C4-2B (cell line): ENCODE data around the gene IGSF11.

Source experiments
- H3K27ac ChIP-seq: fragments of 450-650 bp; 2 replicates; pipeline ENCODE4 v1.5.1; 2017
- CTCF ChIP-seq: fragments of 450-650 bp; conservative IDR thresholded peaks from 2 replicates; pipeline ENCODE4 v1.5.1; 2017; ENCODE audit warnings: mild to moderate bottlenecking
- ZFX ChIP-seq: fragments of 450-650 bp; IDR thresholded peaks from 2 replicates; pipeline ENCODE4 v1.6.1; 2017

The IGSF11 gene

DNA sequence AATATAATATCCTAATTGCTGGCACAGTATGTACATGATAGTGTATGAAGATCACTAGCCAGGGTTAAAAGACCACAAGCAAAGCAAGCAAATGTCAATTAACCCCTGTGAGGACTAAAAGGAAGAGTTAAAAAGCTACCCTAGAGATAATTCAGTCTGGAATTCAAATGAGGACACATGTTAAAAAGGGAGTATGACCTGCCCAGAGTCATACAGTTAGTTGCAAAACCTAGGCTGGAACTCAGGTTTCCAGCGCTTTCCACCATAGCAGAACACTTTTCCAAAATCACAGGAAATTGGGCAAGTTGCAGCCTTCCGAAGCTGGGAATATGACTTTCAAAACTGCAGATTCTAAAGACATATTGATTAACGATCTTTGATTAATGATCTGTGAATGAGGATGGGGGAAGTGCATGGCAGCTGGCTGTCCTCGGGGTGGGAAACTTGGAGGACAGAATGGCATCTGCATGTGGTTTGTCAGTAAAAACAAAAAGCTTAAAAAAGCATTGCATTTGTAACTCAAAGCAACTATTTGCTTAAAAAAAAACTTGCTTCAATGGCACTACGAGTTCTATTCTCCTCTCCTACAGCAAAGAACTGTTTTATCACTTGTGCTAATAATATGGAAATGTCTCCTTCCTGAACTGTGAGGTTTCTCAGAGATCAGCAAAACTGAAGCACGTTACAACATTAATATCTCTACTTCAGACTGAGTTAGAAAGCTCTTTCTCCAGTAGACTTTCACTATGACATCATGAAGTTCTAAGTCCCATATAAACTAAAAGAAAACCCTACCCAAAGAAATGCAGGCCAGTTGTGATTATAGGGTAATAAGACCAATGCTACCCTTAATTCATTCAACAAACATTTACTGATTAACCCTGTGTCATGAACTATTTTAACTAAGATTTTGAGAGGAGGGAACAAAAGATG, 46.2 kb downstream of the IGSF11 start:
- H3K27ac ChIP-seq, result no peak overlapping the region
- TF ChIP-seq CTCF (no peak), ZFX (no peak)

GRCh38 chr3:118987477-118987876, 47.2 kb downstream of the IGSF11 start:
- TF ChIP-seq ZFX (no peak), CTCF (no peak)
- no peak overlapping the region for H3K27ac ChIP-seq

GRCh38 chr3:118986734-118987133, 47.9 kb downstream of the IGSF11 start:
- no peak for TF ChIP-seq CTCF
- no peak for TF ChIP-seq ZFX
- H3K27ac ChIP-seq, result no peak overlapping the region

- TF ChIP-seq CTCF (no peak), ZFX (no peak)
- no peak overlapping the region for H3K27ac ChIP-seq
These were observed 49.9 kb downstream of the IGSF11 start for GRCh38 chr3:118984699-118985098.

GRCh38 chr3:118981494-118982134, 53.0 kb downstream of the IGSF11 start:
- no peak for TF ChIP-seq ZFX
- no peak for TF ChIP-seq CTCF
- H3K27ac ChIP-seq, result no peak overlapping the region

GRCh38 chr3:118980832-118981231, 53.8 kb downstream of the IGSF11 start:
- no peak overlapping the region for H3K27ac ChIP-seq
- no peak for TF ChIP-seq ZFX

- no peak for TF ChIP-seq ZFX
- TF ChIP-seq CTCF, result no peak
- H3K27ac ChIP-seq, result no peak overlapping the region
These were observed 56.3 kb downstream of the IGSF11 start for GRCh38 chr3:118978393-118978758.
